OCI-LY7 (cell line): Measurements from ENCODE around the gene MYH10. TPM values are rescaled to one million over a fixed set of nuclear protein-coding genes. Genes with fewer than 3 reads are reported as not detected.

Experiments
- BruUV-seq: library from RNA; stranded (reverse); fragments of 400-500 nt; replicated peaks from 2 replicates; lab custom pipeline; 2021; lab: Mats Ljungman, UMichigan
- CTCF ChIA-PET: fragments of 300-600 bp; sonication (Branson Sonifier 250); formaldehyde crosslinking; loops from one replicate; lab custom pipeline; 2022; ENCODE audit warnings: antibody characterized with exemption; ENCODE audit not compliant: unreplicated experiment; lab: Charles Lee
- POLR2A ChIA-PET: fragments of 300-600 bp; sonication (Branson Sonifier 250); formaldehyde crosslinking; loops from one replicate; lab custom pipeline; 2022; ENCODE audit warnings: antibody characterized with exemption; lab: Charles Lee
- DNase-seq: peaks from one replicate; pipeline ENCODE4 v3.0.0-alpha.2; 2015; ENCODE audit warnings: low spot score
- H2AFZ ChIP-seq: fragments of 200-600 bp; sonication (generic), shearing (Covaris generic); 2 replicates; pipeline ENCODE4 v1.6.1; 2014; ENCODE audit warnings: mild to moderate bottlenecking, antibody characterized with exemption, low read length, moderate library complexity
- H3K27ac ChIP-seq: fragments of 200-600 bp; sonication (generic); 2 replicates; pipeline ENCODE4 v1.5.1; 2014; ENCODE audit warnings: mixed run types, low read depth, mild to moderate bottlenecking, moderate library complexity, low read length, inconsistent platforms; ENCODE audit not compliant: poor library complexity, severe bottlenecking
- H3K36me3 ChIP-seq: fragments of 200-600 bp; sonication (generic); 2 replicates; pipeline ENCODE4 v1.6.1; 2014; ENCODE audit warnings: mild to moderate bottlenecking, antibody characterized with exemption, low read length, moderate library complexity, mixed read lengths; ENCODE audit not compliant: insufficient read depth
- H3K4me1 ChIP-seq: fragments of 200-600 bp; sonication (generic); 2 replicates; pipeline ENCODE4 v1.5.1; 2014; ENCODE audit warnings: mild to moderate bottlenecking, low read length; ENCODE audit not compliant: insufficient read depth, poor library complexity, severe bottlenecking
- H3K4me2 ChIP-seq: fragments of 200-600 bp; sonication (generic); 2 replicates; pipeline ENCODE4 v1.6.1; 2014; ENCODE audit warnings: mild to moderate bottlenecking, low read length
- H3K4me3 ChIP-seq: fragments of 200-600 bp; sonication (generic); 2 replicates; pipeline ENCODE4 v1.5.1; 2014; ENCODE audit warnings: mild to moderate bottlenecking, low read depth, low read length; ENCODE audit not compliant: poor library complexity, severe bottlenecking
- H3K79me2 ChIP-seq: fragments of 200-600 bp; sonication (generic); 2 replicates; pipeline ENCODE4 v1.6.1; 2016; ENCODE audit warnings: low read depth, mild to moderate bottlenecking, low read length, moderate library complexity, mixed read lengths; ENCODE audit not compliant: insufficient read depth
- H3K9me2 ChIP-seq: fragments of 200-600 bp; sonication (generic); 2 replicates; pipeline ENCODE4 v1.6.1; 2016; ENCODE audit warnings: mild to moderate bottlenecking, low read length, mixed read lengths; ENCODE audit not compliant: insufficient read depth
- H3K9me3 ChIP-seq: fragments of 200-600 bp; sonication (generic); 2 replicates; pipeline ENCODE4 v1.6.1; 2014; ENCODE audit warnings: mild to moderate bottlenecking, mixed run types, low read length, mixed read lengths
- H4K20me1 ChIP-seq: fragments of 200-600 bp; sonication (generic); 2 replicates; pipeline ENCODE4 v1.6.1; 2014; ENCODE audit warnings: mild to moderate bottlenecking, antibody characterized with exemption, low read length, moderate library complexity, mixed read lengths; ENCODE audit not compliant: insufficient read depth
- CTCF ChIP-seq: fragments of 200-600 bp; sonication (generic); conservative IDR thresholded peaks from 2 replicates; pipeline ENCODE4 v1.5.1; 2014; ENCODE audit warnings: mild to moderate bottlenecking, antibody characterized with exemption, low read length, moderate library complexity, mixed read lengths
- EZH2phosphoT487 ChIP-seq: fragments of 200-600 bp; sonication (generic); IDR thresholded peaks from 2 replicates; pipeline ENCODE4 v1.6.1; 2018; ENCODE audit warnings: low read depth, borderline replicate concordance, mild to moderate bottlenecking, mixed run types, antibody characterized with exemption, low read length, moderate library complexity, mixed read lengths
- intact Hi-C: fragments of 100-400 bp; cut with micrococcal nuclease; formaldehyde crosslinking; loops from one replicate; pipeline ENCODE4 v1.10.0; 2022; ENCODE audit not compliant: unreplicated experiment
- total RNA-seq, 2 experiments: library from RNA; depleted of rRNA in 1 of 2; stranded (reverse); fragments of >200 nt in 1 of 2; shearing (Covaris generic) in 1 of 2; gene quantifications; 2 replicates each; pipeline ENCODE4 v1.2.3, GENCODE V29; 2014 to 2022

MYH10 gene
- total RNA-seq, 2 experiments from 2014 or later: 41.9 to 60.4 TPM

- Histone ChIP-seq H2AFZ (no peak overlapping the region), H3K9me2 (no peaks in the 10 kb centered on the region), H3K9me3 (no peaks in the 10 kb centered on the region), H3K4me2 (no peak overlapping the region), H4K20me1 (no peaks in the 10 kb centered on the region), H3K36me3 (peaks cover 24% of the 10 kb centered on the region), H3K27ac (no peak overlapping the region), H3K79me2 (no peaks in the 10 kb centered on the region), H3K4me3 (no peak overlapping the region), H3K4me1 (no peaks in the 10 kb centered on the region)
- no TSS peak for BruUV-seq
- DNase-seq: no peak
- intact Hi-C loops: no loop called here
- ChIA-PET POLR2A (no interaction called here), CTCF (no interaction called here)
- no peak for TF ChIP-seq CTCF
- no peak for TF ChIP-seq EZH2phosphoT487
Measured at GRCh38 chr17:8522577-8522976, 107.9 kb downstream of the MYH10 start.

GRCh38 chr17:8520981-8521380, 109.5 kb downstream of the MYH10 start:
- Histone ChIP-seq H3K27ac (no peak overlapping the region), H4K20me1 (no peaks in the 10 kb centered on the region), H3K4me2 (no peak overlapping the region), H3K9me3 (no peaks in the 10 kb centered on the region), H3K36me3 (peaks cover 30% of the 10 kb centered on the region), H2AFZ (no peak overlapping the region), H3K4me3 (no peak overlapping the region), H3K4me1 (no peaks in the 10 kb centered on the region), H3K9me2 (no peaks in the 10 kb centered on the region), H3K79me2 (no peaks in the 10 kb centered on the region)
- no TSS peak for BruUV-seq
- DNase-seq: no peak
- TF ChIP-seq CTCF: no peak
- TF ChIP-seq EZH2phosphoT487: no peak
- intact Hi-C loops: no loop called here
- POLR2A ChIA-PET: no interaction called here
- CTCF ChIA-PET: no interaction called here

- H3K4me3 ChIP-seq: no peak overlapping the region
- H3K9me3 ChIP-seq: no peaks in the 10 kb centered on the region
- H3K36me3 ChIP-seq: peaks cover 30% of the 10 kb centered on the region
- TF ChIP-seq EZH2phosphoT487 (no peak), CTCF (no peak)
- H3K79me2 ChIP-seq: no peaks in the 10 kb centered on the region
- no peaks in the 10 kb centered on the region for H3K9me2 ChIP-seq
- H2AFZ ChIP-seq: no peak overlapping the region
- no peaks in the 10 kb centered on the region for H4K20me1 ChIP-seq
- intact Hi-C loops: no loop called here
- H3K4me2 ChIP-seq: no peak overlapping the region
- POLR2A ChIA-PET: interaction anchor here (0.9 kb wide), 1 partner anchor 10 kb away, joined by 3 read pairs; no protein-coding TSS in a partner anchor
- no peak overlapping the region for H3K27ac ChIP-seq
- no peak for DNase-seq
- H3K4me1 ChIP-seq: no peaks in the 10 kb centered on the region
- no TSS peak for BruUV-seq
- CTCF ChIA-PET: no interaction called here
Measured at GRCh38 chr17:8518850-8519249, 111.7 kb downstream of the MYH10 start.
